Raji (cell line): ENCODE results near the gene NADSYN1.
"Not testable (repeated sequence)": the region's sequence is repeated elsewhere in the genome, so short reads cannot be mapped to it uniquely, and the experiment has no call there.

Experiments used
- POLR2A ChIP-seq: IDR thresholded peaks from 2 replicates; pipeline ENCODE4 v1.6.1; 2011; ENCODE audit warnings: low read depth, low read length, control low read depth; ENCODE audit not compliant: insufficient read depth

NADSYN1 gene

GRCh38 chr11:71504531-71504930, 51.5 kb downstream of the NADSYN1 start:
- TF ChIP-seq POLR2A, result no peak

GRCh38 chr11:71505001-71505400, 52.0 kb downstream of the NADSYN1 start:
- no peak for TF ChIP-seq POLR2A

GRCh38 chr11:71505781-71506180, 52.8 kb downstream of the NADSYN1 start:
- TF ChIP-seq POLR2A, result no peak

GRCh38 chr11:71507102-71507501, 54.1 kb downstream of the NADSYN1 start:
- no peak for TF ChIP-seq POLR2A

- no peak for TF ChIP-seq POLR2A
These were observed 65.8 kb downstream of the NADSYN1 start for GRCh38 chr11:71518506-71519471.

- TF ChIP-seq POLR2A, result no peak
These were observed 66.5 kb downstream of the NADSYN1 start for GRCh38 chr11:71519546-71519945.

- TF ChIP-seq POLR2A, result no peak
These were observed 72.4 kb downstream of the NADSYN1 start for GRCh38 chr11:71525188-71525937.

GRCh38 chr11:71525938-71526495, 73.0 kb downstream of the NADSYN1 start:
- no peak for TF ChIP-seq POLR2A

- not testable (repeated sequence) for TF ChIP-seq POLR2A
These were observed 74.0 kb downstream of the NADSYN1 start, which contains the start of gene KRTAP5-7 for GRCh38 chr11:71526796-71527575. TSS of gene KRTAP5-7 (plus strand) at chr11:71527267. CDS start at chr11:71527301, 34 bp downstream.

GRCh38 chr11:71527576-71528210, 74.7 kb downstream of the NADSYN1 start:
- no peak for TF ChIP-seq POLR2A

- TF ChIP-seq POLR2A, result no peak
These were observed 77.6 kb downstream of the NADSYN1 start for GRCh38 chr11:71530602-71531001.

GRCh38 chr11:71532036-71532610, 79.1 kb downstream of the NADSYN1 start:
- TF ChIP-seq POLR2A, result no peak

GRCh38 chr11:71535825-71536224, 82.8 kb downstream of the NADSYN1 start:
- no peak for TF ChIP-seq POLR2A

- TF ChIP-seq POLR2A, result no peak
These were observed 84.5 kb downstream of the NADSYN1 start for GRCh38 chr11:71537537-71537936.
